ENCODE data around the gene BMP7.

Gene BMP7

GRCh38 chr20:57262301-57262700 is 4.1 kb downstream of the BMP7 start:
- DNase-seq (ENCODE audit: insufficient read length, low spot score) (no peak), FAIRE-seq (no peak)
- TF ChIP-seq PAX5 (IDR thresholded peaks at IDR 0.05; ENCODE audit: insufficient read depth, low read length, severe bottlenecking): no peak
- TF ChIP-seq TAF1 (IDR thresholded peaks at IDR 0.05; ENCODE audit: low read depth, low read length): no peak
- no peak for TF ChIP-seq SPI1 (IDR thresholded peaks at IDR 0.05; ENCODE audit: low read depth, low read length)
- TF ChIP-seq POLR2AphosphoS5 (IDR thresholded peaks at IDR 0.05; ENCODE audit: low read depth, low read length): no peak
- TF ChIP-seq POLR2A (IDR thresholded peaks at IDR 0.05; ENCODE audit: low read depth, low read length): no peak
- TF ChIP-seq POU2F2 (IDR thresholded peaks at IDR 0.05; ENCODE audit: low read depth, low read length): no peak

GRCh38 chr20:57261457-57262251 is 4.8 kb downstream of the BMP7 start:
- FAIRE-seq (no peak), DNase-seq (ENCODE audit: insufficient read length, low spot score) (no peak)
- TF ChIP-seq TAF1 (IDR thresholded peaks at IDR 0.05; ENCODE audit: low read depth, low read length): no peak
- TF ChIP-seq POLR2AphosphoS5 (IDR thresholded peaks at IDR 0.05; ENCODE audit: low read depth, low read length): no peak
- no peak for TF ChIP-seq SPI1 (IDR thresholded peaks at IDR 0.05; ENCODE audit: low read depth, low read length)
- no peak for TF ChIP-seq POU2F2 (IDR thresholded peaks at IDR 0.05; ENCODE audit: low read depth, low read length)
- TF ChIP-seq PAX5 (IDR thresholded peaks at IDR 0.05; ENCODE audit: insufficient read depth, low read length, severe bottlenecking): no peak
- TF ChIP-seq POLR2A (IDR thresholded peaks at IDR 0.05; ENCODE audit: low read depth, low read length): no peak

GRCh38 chr20:57260934-57261333 is 5.5 kb downstream of the BMP7 start:
- FAIRE-seq (no peak), DNase-seq (ENCODE audit: insufficient read length, low spot score) (no peak)
- no peak for TF ChIP-seq POLR2AphosphoS5 (IDR thresholded peaks at IDR 0.05; ENCODE audit: low read depth, low read length)
- no peak for TF ChIP-seq SPI1 (IDR thresholded peaks at IDR 0.05; ENCODE audit: low read depth, low read length)
- no peak for TF ChIP-seq PAX5 (IDR thresholded peaks at IDR 0.05; ENCODE audit: insufficient read depth, low read length, severe bottlenecking)
- no peak for TF ChIP-seq POU2F2 (IDR thresholded peaks at IDR 0.05; ENCODE audit: low read depth, low read length)
- TF ChIP-seq POLR2A (IDR thresholded peaks at IDR 0.05; ENCODE audit: low read depth, low read length): no peak
- TF ChIP-seq TAF1 (IDR thresholded peaks at IDR 0.05; ENCODE audit: low read depth, low read length): no peak

- DNase-seq (ENCODE audit: insufficient read length, low spot score) (no peak), FAIRE-seq (no peak)
- TF ChIP-seq POLR2A (IDR thresholded peaks at IDR 0.05; ENCODE audit: low read depth, low read length): no peak
- no peak for TF ChIP-seq SPI1 (IDR thresholded peaks at IDR 0.05; ENCODE audit: low read depth, low read length)
- no peak for TF ChIP-seq PAX5 (IDR thresholded peaks at IDR 0.05; ENCODE audit: insufficient read depth, low read length, severe bottlenecking)
- no peak for TF ChIP-seq TAF1 (IDR thresholded peaks at IDR 0.05; ENCODE audit: low read depth, low read length)
- no peak for TF ChIP-seq POLR2AphosphoS5 (IDR thresholded peaks at IDR 0.05; ENCODE audit: low read depth, low read length)
- no peak for TF ChIP-seq POU2F2 (IDR thresholded peaks at IDR 0.05; ENCODE audit: low read depth, low read length)
Observed at GRCh38 chr20:57259938-57260921, 6.2 kb downstream of the BMP7 start.

- FAIRE-seq (no peak), DNase-seq (ENCODE audit: insufficient read length, low spot score) (no peak)
- no peak for TF ChIP-seq SPI1 (IDR thresholded peaks at IDR 0.05; ENCODE audit: low read depth, low read length)
- no peak for TF ChIP-seq POLR2AphosphoS5 (IDR thresholded peaks at IDR 0.05; ENCODE audit: low read depth, low read length)
- no peak for TF ChIP-seq POLR2A (IDR thresholded peaks at IDR 0.05; ENCODE audit: low read depth, low read length)
- no peak for TF ChIP-seq POU2F2 (IDR thresholded peaks at IDR 0.05; ENCODE audit: low read depth, low read length)
- no peak for TF ChIP-seq PAX5 (IDR thresholded peaks at IDR 0.05; ENCODE audit: insufficient read depth, low read length, severe bottlenecking)
- no peak for TF ChIP-seq TAF1 (IDR thresholded peaks at IDR 0.05; ENCODE audit: low read depth, low read length)
Observed at GRCh38 chr20:57259121-57259937, 7.1 kb downstream of the BMP7 start.

- no peak for FAIRE-seq
- DNase-seq (ENCODE audit: insufficient read length, low spot score): no peak
- TF ChIP-seq TAF1 (IDR thresholded peaks at IDR 0.05; ENCODE audit: low read depth, low read length) (no peak), SPI1 (IDR thresholded peaks at IDR 0.05; ENCODE audit: low read depth, low read length) (no peak), POLR2AphosphoS5 (IDR thresholded peaks at IDR 0.05; ENCODE audit: low read depth, low read length) (no peak), POLR2A (IDR thresholded peaks at IDR 0.05; ENCODE audit: low read depth, low read length) (no peak)
Observed at GRCh38 chr20:57257701-57258453, 8.6 kb downstream of the BMP7 start.

GRCh38 chr20:57256908-57257307 is 9.5 kb downstream of the BMP7 start:
- no peak for FAIRE-seq
- no peak for DNase-seq (ENCODE audit: insufficient read length, low spot score)
- TF ChIP-seq POLR2A (IDR thresholded peaks at IDR 0.05; ENCODE audit: low read depth, low read length): no peak
- no peak for TF ChIP-seq PAX5 (IDR thresholded peaks at IDR 0.05; ENCODE audit: insufficient read depth, low read length, severe bottlenecking)
- no peak for TF ChIP-seq POU2F2 (IDR thresholded peaks at IDR 0.05; ENCODE audit: low read depth, low read length)
- TF ChIP-seq TAF1 (IDR thresholded peaks at IDR 0.05; ENCODE audit: low read depth, low read length): no peak
- no peak for TF ChIP-seq POLR2AphosphoS5 (IDR thresholded peaks at IDR 0.05; ENCODE audit: low read depth, low read length)
- no peak for TF ChIP-seq SPI1 (IDR thresholded peaks at IDR 0.05; ENCODE audit: low read depth, low read length)

- DNase-seq (ENCODE audit: insufficient read length, low spot score) (no peak), FAIRE-seq (no peak)
- TF ChIP-seq SPI1 (IDR thresholded peaks at IDR 0.05; ENCODE audit: low read depth, low read length) (no peak), PAX5 (IDR thresholded peaks at IDR 0.05; ENCODE audit: insufficient read depth, low read length, severe bottlenecking) (no peak), TAF1 (IDR thresholded peaks at IDR 0.05; ENCODE audit: low read depth, low read length) (no peak), POLR2A (IDR thresholded peaks at IDR 0.05; ENCODE audit: low read depth, low read length) (no peak)
Observed at GRCh38 chr20:57256205-57256604, 10.2 kb downstream of the BMP7 start.

All from GM12891 (cell line).